ENCODE measurements around the gene SMIM5. TPM values are rescaled to one million over a fixed set of nuclear protein-coding genes. Genes with fewer than 3 reads are reported as not detected.

SMIM5 gene
- total RNA-seq, 4 donors from 2014 or later = 0.31 to 2.0 (median 1.0) TPM

DNA sequence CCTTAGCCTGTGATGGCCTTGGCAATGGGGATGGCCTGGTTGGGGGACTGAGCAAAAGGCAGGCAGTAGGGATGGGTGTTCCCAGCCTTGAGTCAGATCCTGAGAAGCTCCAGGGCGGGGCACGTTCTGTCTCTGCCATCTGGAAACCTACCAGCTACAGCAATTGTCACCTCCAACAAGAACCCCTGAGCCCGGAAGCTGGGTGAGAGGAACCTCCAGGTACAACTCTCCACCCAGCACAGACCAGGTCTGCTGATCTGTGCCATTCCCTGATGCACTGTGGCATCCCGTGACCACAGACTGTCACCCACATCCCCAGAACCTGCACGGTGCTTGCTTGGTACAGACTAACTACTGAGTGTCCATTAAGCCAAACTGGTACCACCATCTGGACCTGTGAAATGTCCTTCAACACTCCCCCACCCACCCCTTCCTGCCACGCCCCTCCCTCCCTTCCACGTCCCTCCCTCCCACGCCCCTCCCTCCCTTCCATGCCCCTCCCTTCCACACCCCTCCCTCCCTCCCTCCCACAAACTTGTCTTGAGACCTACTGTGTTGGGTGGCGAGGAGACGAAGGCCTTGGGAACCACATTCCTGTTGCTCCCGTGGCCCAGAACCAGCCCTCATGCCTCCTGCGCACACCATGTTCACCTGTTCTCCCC lies 29.1 kb upstream of the SMIM5 start:
- ATAC-seq (ENCODE audit: low FRiP score) (no peak), DNase-seq (ENCODE audit: low spot score) (no peak)
- TF ChIP-seq, protein P1, sequence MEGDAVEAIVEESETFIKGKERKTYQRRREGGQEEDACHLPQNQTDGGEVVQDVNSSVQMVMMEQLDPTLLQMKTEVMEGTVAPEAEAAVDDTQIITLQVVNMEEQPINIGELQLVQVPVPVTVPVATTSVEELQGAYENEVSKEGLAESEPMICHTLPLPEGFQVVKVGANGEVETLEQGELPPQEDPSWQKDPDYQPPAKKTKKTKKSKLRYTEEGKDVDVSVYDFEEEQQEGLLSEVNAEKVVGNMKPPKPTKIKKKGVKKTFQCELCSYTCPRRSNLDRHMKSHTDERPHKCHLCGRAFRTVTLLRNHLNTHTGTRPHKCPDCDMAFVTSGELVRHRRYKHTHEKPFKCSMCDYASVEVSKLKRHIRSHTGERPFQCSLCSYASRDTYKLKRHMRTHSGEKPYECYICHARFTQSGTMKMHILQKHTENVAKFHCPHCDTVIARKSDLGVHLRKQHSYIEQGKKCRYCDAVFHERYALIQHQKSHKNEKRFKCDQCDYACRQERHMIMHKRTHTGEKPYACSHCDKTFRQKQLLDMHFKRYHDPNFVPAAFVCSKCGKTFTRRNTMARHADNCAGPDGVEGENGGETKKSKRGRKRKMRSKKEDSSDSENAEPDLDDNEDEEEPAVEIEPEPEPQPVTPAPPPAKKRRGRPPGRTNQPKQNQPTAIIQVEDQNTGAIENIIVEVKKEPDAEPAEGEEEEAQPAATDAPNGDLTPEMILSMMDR (IDR thresholded peaks at IDR 0.05) = no peak

- TF ChIP-seq, protein P1 (IDR thresholded peaks at IDR 0.05) = no peak
These were observed 27.4 kb upstream of the SMIM5 start for GRCh38 chr17:75605790-75606189.

DNA sequence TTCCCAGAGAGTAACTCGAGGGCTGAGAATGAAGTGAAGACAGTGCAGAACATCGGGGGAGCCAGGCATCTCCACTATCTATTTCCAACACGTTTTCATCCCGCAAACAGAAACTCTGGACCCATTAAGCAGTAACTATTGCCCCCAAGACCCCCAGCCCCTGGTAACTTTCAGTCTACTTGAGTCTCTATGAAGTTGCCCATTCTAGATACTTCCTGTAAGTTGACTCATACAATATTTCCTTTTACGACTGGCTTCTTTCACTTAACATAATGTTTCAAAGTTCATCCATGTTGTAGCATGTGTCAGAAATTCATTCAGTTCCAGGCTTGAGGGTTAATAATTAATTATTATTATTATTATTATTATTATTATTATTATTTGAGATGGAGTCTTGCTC lies 26.1 kb upstream of the SMIM5 start:
- DNase-seq (ENCODE audit: low spot score) = no peak
- no peak for ATAC-seq (ENCODE audit: low FRiP score)
- TF ChIP-seq, protein P1 (IDR thresholded peaks at IDR 0.05) = no peak

More at GRCh38 chr17:75605790-75606189, 27.4 kb upstream of the SMIM5 start:
- no peak for DNase-seq (ENCODE audit: low spot score)
- no peak for ATAC-seq (ENCODE audit: low FRiP score)

DNA sequence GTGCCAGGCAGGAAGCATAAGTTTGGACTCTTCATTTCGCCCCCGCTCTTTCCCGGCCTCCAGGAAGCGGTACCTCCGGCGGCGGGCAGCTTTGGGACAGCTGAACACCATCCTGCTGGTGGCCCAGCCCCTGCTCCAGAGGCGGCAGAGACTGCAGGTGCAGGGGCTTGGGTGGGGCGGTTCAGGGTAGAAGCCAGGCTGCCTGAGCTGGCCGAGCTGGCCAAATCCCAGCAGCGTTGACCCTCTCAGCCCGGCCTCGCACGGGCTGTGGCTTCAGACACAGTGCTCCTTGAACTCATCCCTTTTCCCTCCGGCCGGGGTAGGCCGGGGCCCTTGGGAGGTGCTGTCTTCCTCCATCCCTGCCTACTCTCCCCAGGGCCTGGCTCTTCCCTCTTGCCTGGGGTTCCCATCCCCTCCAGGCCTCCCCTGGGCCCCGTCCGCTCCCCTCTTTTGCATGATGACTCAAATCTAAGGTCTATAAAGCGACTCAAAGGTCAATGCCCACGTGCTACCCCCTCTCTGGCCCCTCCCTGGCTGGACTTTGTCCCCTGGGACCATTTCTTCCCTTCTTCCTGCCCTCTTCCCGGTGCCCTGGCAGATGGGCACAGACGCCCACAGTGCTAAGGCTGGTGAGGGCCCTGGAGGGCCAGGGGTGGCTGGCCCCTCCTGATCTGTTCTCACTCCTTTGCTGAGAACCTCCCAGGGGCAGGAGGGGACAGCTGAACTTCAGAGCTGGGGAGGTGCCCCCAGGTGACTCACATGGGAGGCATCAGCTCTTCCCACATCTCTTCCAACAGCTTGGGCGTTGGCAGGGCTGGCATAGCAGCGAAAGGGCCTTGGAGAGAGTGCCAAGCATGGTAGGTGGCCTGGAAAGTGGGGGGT lies 22.9 kb upstream of the SMIM5 start:
- no peak for DNase-seq (ENCODE audit: low spot score)
- ATAC-seq (ENCODE audit: low FRiP score) = no peak
- TF ChIP-seq, protein P1 (IDR thresholded peaks at IDR 0.05) = no peak

DNA sequence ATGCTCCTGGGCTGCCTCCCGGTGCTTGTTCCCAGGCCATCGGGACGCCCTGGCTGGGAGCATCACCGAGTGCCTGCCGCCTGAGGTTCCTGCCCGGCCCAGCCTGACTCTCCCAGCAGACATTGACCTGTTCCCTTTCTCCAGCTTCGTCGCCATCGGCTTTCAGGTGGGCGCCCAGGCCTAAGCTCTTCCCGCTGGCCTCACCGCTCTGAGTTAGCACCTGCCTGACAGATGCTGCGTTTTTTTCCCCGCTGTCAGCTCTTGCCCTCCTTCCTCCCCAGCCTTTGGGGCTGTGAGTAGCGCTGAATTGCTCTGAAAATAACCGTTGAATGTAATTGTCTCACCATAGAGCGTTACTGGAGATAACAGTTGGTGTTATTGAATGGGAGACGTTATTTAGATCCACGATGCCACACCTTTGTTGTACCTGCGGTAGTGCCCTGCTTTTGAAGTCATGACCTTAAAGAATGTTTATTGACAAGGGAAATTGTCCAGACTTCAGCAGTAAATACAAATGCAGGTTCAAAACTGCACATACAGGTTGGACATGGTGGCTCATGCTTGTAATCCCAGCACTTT lies 21.3 kb upstream of the SMIM5 start:
- DNase-seq (ENCODE audit: low spot score) (no peak), ATAC-seq (ENCODE audit: low FRiP score) (no peak)
- TF ChIP-seq, protein P1 (IDR thresholded peaks at IDR 0.05) = no peak

DNA sequence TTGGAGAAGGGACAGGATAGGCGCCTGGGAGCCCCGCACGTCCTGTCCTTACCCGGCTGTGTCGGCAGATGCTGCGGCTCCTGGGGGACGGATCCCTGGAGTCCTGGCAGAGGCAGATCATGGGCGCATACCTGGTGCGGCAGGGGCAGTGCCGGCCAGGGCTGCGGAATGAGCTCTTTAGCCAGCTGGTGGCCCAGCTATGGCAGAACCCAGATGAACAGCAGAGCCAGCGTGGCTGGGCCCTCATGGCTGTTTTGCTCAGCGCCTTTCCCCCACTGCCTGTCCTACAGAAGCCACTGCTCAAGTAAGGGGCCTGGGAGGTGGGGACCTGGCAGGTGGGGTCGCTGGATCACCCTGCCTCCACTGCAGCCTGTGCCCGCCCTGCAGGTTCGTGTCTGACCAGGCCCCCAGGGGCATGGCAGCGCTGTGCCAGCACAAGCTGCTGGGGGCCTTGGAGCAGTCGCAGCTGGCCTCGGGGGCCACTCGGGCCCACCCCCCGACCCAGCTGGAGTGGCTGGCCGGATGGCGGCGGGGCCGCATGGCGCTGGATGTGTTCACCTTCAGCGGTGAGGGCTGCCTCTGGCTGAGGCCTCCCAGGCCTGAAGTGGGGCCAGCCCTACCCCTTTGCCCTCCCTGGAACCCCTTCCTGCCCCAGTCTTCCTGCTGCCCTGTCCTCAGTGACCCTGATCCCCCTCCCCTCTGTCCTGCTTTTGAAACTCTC lies 20.2 kb upstream of the SMIM5 start:
- ATAC-seq (ENCODE audit: low FRiP score) = no peak
- DNase-seq (ENCODE audit: low spot score) = no peak
- TF ChIP-seq, protein P1 (IDR thresholded peaks at IDR 0.05) = no peak
